Measurements from ENCODE around the gene TUBB3.

GRCh38 chr16:89945654-89946053 is 22.5 kb downstream of the TUBB3 start:
- TF ChIP-seq PATZ1 (CRISPR knock-in tag; IDR thresholded peaks at IDR 0.05; ENCODE audit: borderline replicate concordance) (no peak), ZC3H10 (CRISPR knock-in tag; IDR thresholded peaks at IDR 0.05) (no peak), ISL1 (CRISPR knock-in tag; IDR thresholded peaks at IDR 0.05) (no peak), RARB (CRISPR knock-in tag; IDR thresholded peaks at IDR 0.05) (no peak), POU6F1 (CRISPR knock-in tag; IDR thresholded peaks at IDR 0.05; ENCODE audit: borderline replicate concordance, low read depth) (no peak), TOX (CRISPR knock-in tag; IDR thresholded peaks at IDR 0.05; ENCODE audit: borderline replicate concordance) (no peak), ZFP30 (CRISPR knock-in tag; IDR thresholded peaks at IDR 0.05) (no peak), ARNTL (CRISPR knock-in tag; IDR thresholded peaks at IDR 0.05; ENCODE audit: borderline replicate concordance, low read depth) (no peak), CREB5 (CRISPR knock-in tag; IDR thresholded peaks at IDR 0.05; ENCODE audit: low read depth) (no peak), OSR1 (CRISPR knock-in tag; IDR thresholded peaks at IDR 0.05) (no peak), TSHZ2 (CRISPR knock-in tag; IDR thresholded peaks at IDR 0.05) (no peak), PPARA (CRISPR knock-in tag; IDR thresholded peaks at IDR 0.05; ENCODE audit: borderline replicate concordance) (no peak), ZNF70 (CRISPR knock-in tag; IDR thresholded peaks at IDR 0.05) (no peak), ZFP3 (CRISPR knock-in tag; IDR thresholded peaks at IDR 0.05) (no peak)
